Activated CD4-positive, alpha-beta T cell treated with anti-CD3 and anti-CD28 coated beads, Interleukin-2, amount 10 ng/mL, durations not matched to agents 7 days and 5 days (primary cell): ENCODE data around the gene TULP4. TPM values are rescaled to one million over a fixed set of nuclear protein-coding genes. Genes with fewer than 3 reads are reported as not detected.
"Not testable (repeated sequence)": the region's sequence is repeated elsewhere in the genome, so short reads cannot be mapped to it uniquely, and the experiment has no call there.

Experiments used
- CTCF ChIA-PET: fragments of 350-600 bp; sonication (Branson Sonifier 250); formaldehyde crosslinking; loops from one replicate; lab custom pipeline; 2021; ENCODE audit warnings: antibody characterized with exemption; lab: Charles Lee
- POLR2A ChIA-PET: fragments of 350-600 bp; sonication (Branson Sonifier 250); formaldehyde crosslinking; loops from one replicate; lab custom pipeline; 2021; ENCODE audit warnings: antibody characterized with exemption; lab: Charles Lee
- DNase-seq: peaks from one replicate; pipeline ENCODE4 v3.0.0-alpha.2; 2020
- H3K27ac Mint-ChIP-seq: one replicate; pipeline ENCODE4 v1.8.0; 2021; ENCODE audit warnings: mild to moderate bottlenecking, moderate library complexity, mixed read lengths
- H3K27me3 Mint-ChIP-seq: one replicate; pipeline ENCODE4 v1.8.0; 2021; ENCODE audit warnings: mixed read lengths
- H3K36me3 Mint-ChIP-seq: one replicate; pipeline ENCODE4 v1.8.0; 2021; ENCODE audit warnings: low read depth, mixed read lengths
- H3K4me1 Mint-ChIP-seq: one replicate; pipeline ENCODE4 v1.8.0; 2021; ENCODE audit warnings: mixed read lengths
- H3K4me3 Mint-ChIP-seq: one replicate; pipeline ENCODE4 v1.8.0; 2021; ENCODE audit warnings: mild to moderate bottlenecking, moderate library complexity, mixed read lengths
- H3K9me3 Mint-ChIP-seq: one replicate; pipeline ENCODE4 v1.8.0; 2021; ENCODE audit warnings: mixed read lengths
- total RNA-seq, 2 experiments: library from RNA; stranded (reverse); gene quantifications; one replicate each; pipeline ENCODE4 v1.2.3, GENCODE V29; 2021

Gene TULP4
- total RNA-seq, 2 experiments from 2014 or later, result 35.0 to 36.3 TPM

DNA sequence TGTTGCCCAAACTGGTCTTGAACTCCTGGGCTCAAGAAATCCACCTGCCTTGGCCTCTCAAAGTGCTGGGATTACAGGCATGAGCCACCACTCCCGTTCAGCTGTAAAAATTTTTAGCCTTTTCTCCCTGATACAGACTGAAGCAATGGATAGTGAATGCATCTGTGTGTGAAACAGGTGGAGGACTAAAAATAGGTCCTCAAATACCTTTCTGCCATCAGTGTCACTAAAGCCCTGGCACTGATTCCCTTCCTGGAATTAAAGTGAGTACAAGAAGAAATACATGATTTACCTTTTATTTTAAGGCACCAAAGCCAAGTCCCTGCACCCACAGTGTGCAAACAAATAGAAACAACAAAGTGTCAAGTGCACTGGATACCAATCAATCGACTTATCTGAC, 25.1 kb downstream of the TULP4 start:
- Mint-ChIP-seq H3K27ac (no peak overlapping the region), H3K4me1 (peaks cover 1% of the 10 kb centered on the region), H3K4me3 (no peak overlapping the region), H3K9me3 (peaks cover 12% of the 10 kb centered on the region), H3K27me3 (no peaks in the 10 kb centered on the region), H3K36me3 (peaks cover 23% of the 10 kb centered on the region)
- no peak for DNase-seq
- ChIA-PET CTCF (no interaction called here), POLR2A (no interaction called here)

DNA sequence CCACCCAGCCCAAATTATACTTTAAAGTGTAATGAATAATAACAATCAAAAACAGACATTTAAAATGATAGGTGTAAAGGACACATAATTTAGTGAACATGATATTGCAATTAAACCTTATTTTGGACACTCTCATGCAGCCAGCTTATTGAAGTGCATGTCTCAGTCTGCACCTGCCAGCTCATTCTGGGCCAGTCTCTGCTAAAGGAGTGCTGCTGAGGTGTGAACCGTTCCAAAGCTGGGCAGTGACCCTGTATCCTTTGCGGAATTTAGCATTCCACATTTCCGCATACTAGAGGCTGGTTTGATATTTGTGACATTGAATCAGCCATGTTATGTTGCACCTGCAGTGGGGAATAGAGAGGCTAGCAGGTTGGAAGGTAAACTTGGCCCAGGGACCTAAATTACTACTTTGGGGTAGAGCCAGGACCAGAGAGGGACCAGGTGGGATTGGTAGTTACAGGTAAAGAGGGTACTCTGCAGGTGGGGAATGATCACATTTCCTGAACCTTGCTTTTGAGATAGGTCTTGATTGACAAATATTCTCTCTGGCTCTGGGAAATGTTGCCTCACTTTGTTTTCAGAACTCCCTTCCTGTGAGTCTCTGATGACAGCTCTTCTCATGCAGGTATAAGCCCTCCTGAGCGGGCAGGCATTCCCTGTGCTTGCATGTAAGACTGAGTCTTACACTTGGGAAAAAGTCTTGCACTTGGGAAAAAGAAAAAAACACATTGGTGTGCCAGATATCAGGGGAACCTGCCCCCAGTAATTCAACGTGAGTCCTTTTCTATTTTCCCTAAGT, 26.2 kb downstream of the TULP4 start:
- ChIA-PET CTCF (interaction anchor here (0.6 kb wide), 1 partner anchor 231 kb away, joined by 3 read pairs; no protein-coding TSS in a partner anchor), POLR2A (no interaction called here)
- Mint-ChIP-seq H3K9me3 (peaks cover 2% of the 10 kb centered on the region), H3K27ac (no peak overlapping the region), H3K27me3 (no peaks in the 10 kb centered on the region), H3K4me3 (no peak overlapping the region), H3K4me1 (peaks cover 1% of the 10 kb centered on the region), H3K36me3 (peaks cover 12% of the 10 kb centered on the region)
- DNase-seq, result no peak

DNA sequence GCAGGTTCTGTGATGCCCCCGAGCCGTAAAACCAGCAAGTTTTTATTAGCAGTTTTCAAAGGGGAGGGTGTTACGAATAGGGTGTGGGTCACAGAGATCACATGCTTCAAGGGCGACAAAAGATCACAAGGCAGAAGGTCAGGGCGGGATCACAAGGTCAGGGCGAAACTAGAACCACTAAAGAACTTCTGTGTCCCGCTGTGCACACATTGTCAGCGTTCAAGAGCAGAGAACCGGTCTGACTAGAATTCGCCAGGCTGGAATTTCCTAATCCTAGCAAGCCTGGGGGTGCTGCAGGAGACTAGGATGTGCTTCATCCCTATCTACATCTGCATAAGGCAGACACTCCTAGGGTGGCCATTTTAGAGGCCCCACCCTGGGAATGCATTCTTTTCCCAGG, 26.9 kb downstream of the TULP4 start:
- H3K27ac Mint-ChIP-seq, H3K9me3 Mint-ChIP-seq, POLR2A ChIA-PET: not testable (repeated sequence)

DNA sequence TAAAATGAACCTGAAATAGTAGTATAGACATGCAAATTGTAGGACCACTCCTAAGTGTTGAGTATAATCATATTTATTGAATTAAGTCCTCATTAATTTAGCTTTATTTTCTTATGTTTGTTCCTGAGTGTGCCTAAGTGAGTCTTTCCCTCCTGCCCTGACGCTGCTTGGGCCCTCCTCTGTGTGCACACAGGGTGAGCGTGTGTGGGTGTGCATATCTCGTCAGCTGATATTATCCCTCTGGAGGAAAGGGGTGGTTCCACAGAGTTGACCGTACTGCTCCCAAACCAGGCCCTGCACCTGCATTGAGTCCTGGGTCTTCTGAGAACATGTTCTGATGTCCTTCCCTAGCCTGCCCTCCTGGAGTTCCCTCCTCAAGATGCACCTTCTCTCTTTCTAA, 28.0 kb downstream of the TULP4 start:
- Mint-ChIP-seq H3K27me3 (no peaks in the 10 kb centered on the region), H3K4me1 (peaks cover 8% of the 10 kb centered on the region), H3K36me3 (peaks cover 15% of the 10 kb centered on the region), H3K27ac (no peak overlapping the region), H3K9me3 (peaks cover 13% of the 10 kb centered on the region), H3K4me3 (no peak overlapping the region)
- ChIA-PET CTCF (no interaction called here), POLR2A (no interaction called here)
- DNase-seq, result no peak

More for the DNA sequence above, 26.9 kb downstream of the TULP4 start:
- H3K36me3 Mint-ChIP-seq, H3K4me1 Mint-ChIP-seq, DNase-seq, CTCF ChIA-PET, H3K27me3 Mint-ChIP-seq, H3K4me3 Mint-ChIP-seq: not testable (repeated sequence)

DNA sequence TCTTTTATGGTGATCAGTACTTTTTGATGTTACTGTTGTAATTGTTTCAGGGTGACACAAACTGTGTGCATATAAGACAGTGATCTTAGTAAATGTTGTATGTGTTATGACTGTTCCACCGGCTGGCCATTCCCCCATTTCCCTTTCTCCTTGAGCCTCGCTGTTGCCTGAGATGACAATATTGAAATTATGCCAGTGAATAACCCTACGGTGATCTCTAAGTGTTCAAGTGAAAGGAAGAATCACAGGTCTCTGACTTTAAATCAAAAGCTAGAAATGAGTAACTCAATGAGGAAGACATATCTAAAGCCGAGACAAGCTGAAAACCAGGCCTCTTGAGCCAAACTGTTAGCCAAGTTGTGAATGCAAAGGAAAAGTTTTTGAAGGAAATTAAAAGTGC, 32.3 kb downstream of the TULP4 start:
- no peak overlapping the region for H3K4me3 Mint-ChIP-seq
- ChIA-PET POLR2A (interaction anchor here (0.6 kb wide), 1 partner anchor 11 kb away, joined by 3 read pairs; no protein-coding TSS in a partner anchor), CTCF (no interaction called here)
- H3K4me1 Mint-ChIP-seq, result peaks cover 8% of the 10 kb centered on the region
- no peaks in the 10 kb centered on the region for H3K27me3 Mint-ChIP-seq
- H3K36me3 Mint-ChIP-seq, result peaks cover 19% of the 10 kb centered on the region
- DNase-seq, result no peak
- no peak overlapping the region for H3K27ac Mint-ChIP-seq
- peaks cover 32% of the 10 kb centered on the region for H3K9me3 Mint-ChIP-seq

DNA sequence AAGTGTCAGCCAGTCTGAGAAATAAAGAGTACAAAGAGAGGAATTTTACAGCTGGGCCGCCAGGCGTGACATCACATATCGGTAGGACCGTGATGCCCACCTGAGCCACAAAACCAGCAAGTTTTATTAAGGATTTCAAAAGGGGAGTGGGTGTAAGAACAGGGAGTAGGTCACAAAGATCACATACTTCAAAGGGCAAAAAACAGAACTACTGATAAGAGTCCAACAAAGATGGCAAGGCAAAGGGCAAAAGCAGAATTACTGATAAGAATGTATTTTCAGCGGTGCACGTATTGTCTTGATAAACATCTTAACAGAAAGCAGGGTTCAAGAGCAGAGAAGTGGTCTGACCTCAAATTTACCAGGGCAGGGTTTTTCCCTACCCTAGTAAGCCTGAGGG, 33.2 kb downstream of the TULP4 start:
- POLR2A ChIA-PET, H3K27me3 Mint-ChIP-seq, H3K4me3 Mint-ChIP-seq, H3K27ac Mint-ChIP-seq, H3K4me1 Mint-ChIP-seq, DNase-seq, CTCF ChIA-PET: not testable (repeated sequence)
- peaks cover 19% of the 10 kb centered on the region for H3K36me3 Mint-ChIP-seq
- H3K9me3 Mint-ChIP-seq, result peaks cover 32% of the 10 kb centered on the region

DNA sequence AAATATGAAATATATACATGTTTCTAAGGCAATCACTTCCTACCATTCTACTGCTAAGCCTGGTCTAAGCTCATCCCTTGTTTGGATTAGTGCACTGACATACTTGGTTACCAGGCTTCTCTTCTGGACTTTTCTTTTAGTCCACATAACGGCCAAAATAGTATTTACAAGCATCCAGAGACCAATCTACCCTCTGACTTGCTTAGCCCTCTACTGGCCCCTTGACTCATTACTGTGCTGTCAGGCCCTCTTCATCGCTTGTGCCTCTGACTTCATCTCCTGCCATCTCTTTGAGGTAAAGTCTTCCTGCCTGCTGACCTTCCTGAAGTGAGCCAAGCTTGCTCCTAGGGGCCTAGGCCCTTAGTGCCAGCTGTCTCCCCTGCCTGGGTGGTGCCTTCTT, 35.1 kb downstream of the TULP4 start:
- peaks cover 32% of the 10 kb centered on the region for H3K9me3 Mint-ChIP-seq
- H3K36me3 Mint-ChIP-seq, result peaks cover 17% of the 10 kb centered on the region
- peaks cover 8% of the 10 kb centered on the region for H3K4me1 Mint-ChIP-seq
- DNase-seq, result no peak
- no peaks in the 10 kb centered on the region for H3K27me3 Mint-ChIP-seq
- H3K4me3 Mint-ChIP-seq, result no peak overlapping the region
- CTCF ChIA-PET, result interaction anchor here (0.5 kb wide), 1 partner anchor 1455 kb away, joined by 3 read pairs; no protein-coding TSS in a partner anchor
- no peak overlapping the region for H3K27ac Mint-ChIP-seq
- POLR2A ChIA-PET, result no interaction called here

DNA sequence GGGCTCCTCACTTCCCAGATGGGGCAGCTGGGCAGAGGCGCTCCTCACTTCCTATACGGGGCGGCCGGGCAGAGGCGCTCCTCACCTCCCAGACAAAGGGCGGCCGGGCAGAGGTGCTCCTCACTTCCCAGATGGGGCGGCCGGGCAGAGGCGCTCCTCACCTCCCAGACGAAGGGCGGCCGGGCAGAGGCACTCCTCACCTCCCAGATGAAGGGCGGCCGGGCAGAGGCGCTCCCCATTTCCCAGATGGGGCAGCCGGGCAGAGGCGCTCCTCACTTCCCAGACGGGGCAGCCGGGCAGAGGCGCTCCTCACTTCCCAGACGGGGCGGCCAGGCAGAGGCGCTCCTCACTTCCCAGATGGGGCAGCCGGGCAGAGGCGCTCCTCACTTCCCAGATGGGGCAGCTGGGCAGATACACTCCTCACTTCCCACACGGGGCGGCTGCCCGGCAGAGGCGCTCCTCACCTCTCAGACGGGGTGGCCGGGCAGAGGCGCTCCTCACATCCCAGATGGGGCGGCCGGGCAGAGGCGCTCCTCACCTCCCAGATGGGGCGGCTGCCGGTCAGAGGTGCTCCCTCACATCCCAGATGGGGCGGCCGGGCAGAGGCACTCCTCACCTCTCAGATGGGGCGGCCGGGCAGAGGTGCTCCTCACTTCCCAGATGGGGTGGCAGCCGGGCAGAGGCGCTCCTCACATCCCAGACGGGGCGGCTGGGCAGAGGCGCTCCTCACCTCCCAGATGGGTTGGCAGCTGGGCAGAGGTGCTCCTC, 36.7 kb downstream of the TULP4 start:
- H3K36me3 Mint-ChIP-seq, result peaks cover 17% of the 10 kb centered on the region
- H3K27ac Mint-ChIP-seq, POLR2A ChIA-PET, H3K27me3 Mint-ChIP-seq, H3K4me3 Mint-ChIP-seq, H3K4me1 Mint-ChIP-seq, DNase-seq: not testable (repeated sequence)
- peaks cover 30% of the 10 kb centered on the region for H3K9me3 Mint-ChIP-seq
- CTCF ChIA-PET, result interaction anchor here (0.8 kb wide), 1 partner anchor 203 kb away, joined by 5 read pairs; no protein-coding TSS in a partner anchor

DNA sequence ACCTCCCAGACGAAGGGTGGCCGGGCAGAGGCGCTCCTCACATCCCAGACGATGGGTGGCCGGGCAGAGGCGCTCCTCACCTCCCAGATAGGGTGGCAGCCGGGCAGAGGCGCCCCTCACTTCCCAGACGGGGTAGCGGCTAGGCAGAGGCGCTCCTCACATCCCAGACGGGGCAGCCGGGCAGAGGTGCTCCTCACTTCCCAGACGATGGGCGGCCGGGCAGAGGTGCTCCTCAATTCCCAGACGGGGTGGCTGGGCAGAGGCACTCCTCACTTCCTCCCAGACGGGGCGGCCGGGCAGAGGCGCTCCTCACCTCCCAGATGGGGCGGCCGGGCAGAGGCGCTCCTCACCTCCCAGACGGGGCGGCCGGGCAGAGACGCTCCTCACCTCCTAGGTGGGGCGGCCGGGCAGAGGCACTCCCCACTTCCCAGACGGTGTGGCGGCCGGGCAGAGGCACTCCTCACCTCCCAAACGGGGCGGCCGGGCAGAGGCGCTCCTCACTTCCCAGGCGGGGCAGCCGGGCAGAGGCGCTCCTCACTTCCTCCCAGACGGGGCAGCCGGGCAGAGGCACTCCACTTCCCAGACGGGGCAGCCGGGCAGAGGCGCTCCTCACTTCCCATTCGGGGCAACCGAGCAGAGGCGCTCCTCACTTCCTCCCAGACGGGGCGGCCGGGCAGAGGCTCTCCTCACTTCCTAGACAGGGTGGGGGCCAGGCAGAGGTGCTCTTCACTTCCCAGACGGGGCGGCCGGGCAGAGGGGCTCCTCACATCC, 37.4 kb downstream of the TULP4 start:
- POLR2A ChIA-PET, H3K4me1 Mint-ChIP-seq, H3K4me3 Mint-ChIP-seq, DNase-seq, H3K27ac Mint-ChIP-seq, H3K27me3 Mint-ChIP-seq: not testable (repeated sequence)
- Mint-ChIP-seq H3K9me3 (peaks cover 23% of the 10 kb centered on the region), H3K36me3 (peaks cover 15% of the 10 kb centered on the region)
- CTCF ChIA-PET, result interaction anchor here (2.2 kb wide), 1 partner anchor 12 kb away, joined by 6 read pairs; no protein-coding TSS in a partner anchor

DNA sequence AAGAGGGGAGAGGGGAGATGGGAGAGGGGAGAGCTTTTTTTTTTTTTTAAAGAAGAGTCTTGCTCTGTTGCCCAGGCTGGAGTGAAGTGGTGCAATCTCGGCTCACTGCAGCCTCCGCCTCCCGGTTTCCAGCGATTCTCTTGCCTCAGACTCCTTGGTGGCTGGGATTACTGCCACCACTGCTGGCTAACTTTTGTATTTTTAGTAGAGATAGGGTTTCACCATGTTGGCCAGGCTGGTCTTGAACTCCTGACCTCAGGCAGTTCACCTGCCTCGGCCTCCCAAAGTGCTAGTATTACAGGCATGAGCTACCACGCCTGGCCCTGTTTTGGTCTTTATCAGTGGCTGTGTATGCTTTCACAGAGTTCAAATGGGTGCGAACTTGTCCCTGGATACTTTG, 38.5 kb downstream of the TULP4 start:
- DNase-seq, H3K27me3 Mint-ChIP-seq, H3K4me1 Mint-ChIP-seq, H3K4me3 Mint-ChIP-seq, H3K27ac Mint-ChIP-seq, POLR2A ChIA-PET: not testable (repeated sequence)
- H3K36me3 Mint-ChIP-seq, result peaks cover 10% of the 10 kb centered on the region
- peaks cover 16% of the 10 kb centered on the region for H3K9me3 Mint-ChIP-seq
- CTCF ChIA-PET, result interaction anchor here (2.2 kb wide), 1 partner anchor 11 kb away, joined by 6 read pairs; no protein-coding TSS in a partner anchor

DNA sequence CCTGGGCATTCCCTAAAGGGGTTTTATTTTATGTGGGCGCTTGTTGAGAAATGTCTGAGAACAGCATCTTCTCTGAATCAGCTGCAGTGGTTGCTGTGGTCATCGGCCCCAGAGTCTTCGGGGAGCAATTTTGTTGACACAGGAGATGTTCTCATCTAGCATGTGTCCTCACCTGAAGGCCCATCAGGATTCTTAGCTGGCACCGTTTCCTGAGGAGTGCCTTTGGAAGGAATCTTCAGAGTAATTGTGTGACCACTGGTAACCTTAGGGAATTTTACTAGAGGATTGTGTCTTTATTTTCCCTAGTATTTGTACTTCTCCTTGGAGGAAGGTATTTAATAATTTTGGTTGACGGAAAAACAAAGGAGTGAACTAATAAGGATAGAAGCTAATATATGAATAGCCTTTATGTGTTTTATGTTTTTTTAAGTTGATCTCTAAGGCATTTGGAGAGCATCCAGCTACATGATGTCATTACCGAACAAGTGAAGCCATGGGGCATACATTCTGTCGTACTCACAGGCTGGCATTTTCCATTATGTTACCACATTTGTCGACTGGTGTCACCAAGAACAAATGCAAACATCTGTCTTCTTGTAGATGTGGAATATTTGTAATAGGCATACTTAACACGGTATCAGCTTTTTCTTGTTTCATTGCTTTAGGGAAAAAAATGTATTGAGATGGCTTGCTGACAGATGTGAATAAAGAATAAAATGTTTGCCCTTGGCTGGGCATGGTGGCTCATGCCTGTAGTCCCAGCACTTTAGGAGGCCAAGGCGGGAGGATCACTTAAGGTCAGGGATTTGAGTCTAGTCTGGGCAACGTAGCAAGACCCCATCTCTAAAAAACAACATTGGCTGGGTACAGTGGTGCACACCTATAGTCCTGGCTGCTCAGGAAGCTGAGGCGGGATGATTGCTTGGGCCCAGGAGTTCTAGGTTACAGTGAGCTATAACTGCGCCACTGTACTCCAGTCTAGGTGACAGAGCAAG, 41.9 kb downstream of the TULP4 start:
- CTCF ChIA-PET, result interaction anchor here (1.0 kb wide), 1 partner anchor 29 kb away, joined by 3 read pairs; no protein-coding TSS in a partner anchor

More for the DNA sequence above, 41.9 kb downstream of the TULP4 start:
- Mint-ChIP-seq H3K27ac (no peak overlapping the region), H3K36me3 (peaks cover 2% of the 10 kb centered on the region), H3K4me1 (peaks cover 29% of the 10 kb centered on the region), H3K4me3 (no peak overlapping the region), H3K9me3 (no peaks in the 10 kb centered on the region), H3K27me3 (no peaks in the 10 kb centered on the region)
- no peak for DNase-seq
- POLR2A ChIA-PET, result no interaction called here
